ENCODE data around the gene IDH1. TPM values are rescaled to one million over a fixed set of nuclear protein-coding genes. Genes with fewer than 3 reads are reported as not detected.

The IDH1 gene
- total RNA-seq, result 68.9 and 83.4 TPM in 2 replicates

DNA sequence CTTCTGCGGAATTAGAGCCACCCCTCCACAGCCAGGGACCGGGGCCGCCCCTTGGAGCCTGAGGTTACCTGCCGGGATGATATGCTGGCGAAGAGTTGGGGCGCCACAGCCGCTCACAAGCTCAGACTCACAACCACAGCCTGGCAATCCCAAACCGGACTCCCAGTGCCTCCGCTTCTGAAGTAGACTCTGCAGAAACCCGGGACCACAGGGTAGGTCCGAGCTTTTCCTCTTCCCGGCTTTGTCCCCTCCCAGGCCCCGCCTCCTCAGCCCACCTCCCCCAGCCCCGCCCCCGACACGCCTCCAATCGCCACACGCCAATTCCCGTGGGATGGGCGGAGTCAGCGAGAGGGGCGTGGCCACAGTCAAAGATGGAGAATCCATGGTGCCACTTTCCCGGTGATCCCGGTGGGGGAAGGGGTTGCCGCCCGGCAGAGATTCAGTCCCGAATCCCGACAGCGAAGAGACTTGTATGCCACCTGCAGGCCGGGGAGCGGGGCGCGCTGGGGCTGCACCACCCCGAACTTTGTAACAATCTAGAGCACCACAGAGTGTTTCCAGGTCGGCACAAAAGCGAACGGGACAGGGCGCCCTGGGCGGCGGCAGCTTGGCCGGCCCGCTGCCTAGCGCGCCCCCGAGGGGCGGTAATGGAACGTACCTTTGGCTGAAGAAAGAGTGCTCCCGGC, at the start of gene IDH1:
Gene IDH1, minus strand, starts transcription at position 201 of the 686 bp plus-strand sequence. CDS start 3,520 bp downstream, outside the sequence.

DNA sequence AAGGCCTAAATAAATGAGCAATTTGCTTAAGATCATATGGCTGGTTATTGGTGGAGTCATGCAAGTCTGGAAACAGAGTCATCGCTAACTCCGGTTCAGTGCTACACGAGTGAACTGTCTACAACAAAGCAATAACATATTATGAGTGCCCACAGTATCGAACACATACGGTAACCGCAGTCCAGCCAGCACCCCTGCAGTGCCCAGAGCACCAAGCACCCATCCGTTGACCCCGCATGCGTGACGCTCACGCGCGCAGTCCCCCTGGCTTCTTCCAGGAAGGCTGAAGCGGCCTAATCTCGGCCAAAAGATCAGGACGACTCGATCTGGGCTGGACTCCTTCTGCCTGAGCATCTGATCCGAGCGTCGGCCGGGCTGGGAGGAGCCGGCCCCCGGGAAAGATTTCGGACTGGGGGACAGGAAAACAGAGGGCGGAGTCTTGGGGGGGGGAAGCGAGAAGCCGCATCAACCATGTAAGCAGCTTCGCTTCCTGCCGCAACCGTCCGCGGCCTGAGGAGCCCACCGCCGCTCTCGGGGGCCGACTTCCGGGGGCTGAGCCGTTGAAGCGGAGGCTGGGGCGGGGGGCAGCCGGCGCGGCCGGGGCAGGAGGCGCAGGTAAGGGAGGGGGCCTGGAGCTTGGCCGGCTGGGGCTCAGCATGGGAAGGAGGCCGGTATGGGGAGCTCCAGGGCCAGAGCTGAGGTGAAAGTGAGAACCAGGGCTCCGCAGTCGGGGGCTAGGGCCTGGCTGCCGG, 11.1 kb upstream of the IDH1 start, which contains the start of gene PIKFYVE:
Gene PIKFYVE, plus strand, starts transcription at position 455 of the 752 bp plus-strand sequence. CDS start 5,265 bp downstream, outside the sequence.

DNA sequence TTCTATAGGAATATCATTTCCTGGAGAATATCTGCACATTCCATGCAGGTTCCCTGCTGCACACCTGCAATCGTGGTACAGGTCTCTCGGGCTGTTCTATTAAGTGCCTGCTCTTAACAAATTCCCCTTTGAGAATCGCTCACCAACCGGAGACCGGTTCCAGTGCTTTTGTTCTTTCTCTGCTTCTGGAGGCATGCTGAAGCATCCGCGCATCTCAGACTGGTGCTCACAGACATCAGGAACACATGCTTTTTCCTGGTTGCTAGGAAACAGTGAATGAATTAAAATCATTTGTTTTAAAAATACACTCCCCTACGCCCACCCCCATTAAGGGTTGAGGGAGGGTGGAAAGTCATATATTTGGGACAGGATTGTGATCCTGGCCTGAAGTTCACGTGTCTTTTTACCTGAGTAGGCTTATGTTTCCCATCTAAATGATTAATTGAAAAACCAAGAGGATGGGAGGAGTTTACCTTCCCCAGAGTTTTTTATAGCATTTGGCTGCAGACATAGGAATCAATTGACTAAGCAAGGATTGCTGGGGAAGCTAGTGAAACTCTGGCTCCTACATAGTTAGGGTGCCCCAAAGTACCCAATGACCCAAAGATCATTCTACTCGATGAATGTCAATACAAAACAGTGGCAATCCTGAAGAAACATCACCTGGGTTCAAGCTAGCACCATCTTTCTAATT, 64.9 kb downstream of the IDH1 start, which contains the start of gene C2orf80:
Gene C2orf80, minus strand, starts transcription at position 221 of the 694 bp plus-strand sequence. CDS start 3,044 bp downstream, outside the sequence.

Other genes with a start within 250 kb of the IDH1 start
- gene PLEKHM3, start 229.5 kb downstream of the IDH1 start, total RNA-seq, result 7.2 and 12.0 TPM in 2 replicates
- not detected in 2 replicates for gene CRYGD, start 130.5 kb downstream of the IDH1 start, total RNA-seq
- not detected in 2 replicates for gene CRYGC, start 125.2 kb downstream of the IDH1 start, total RNA-seq
- gene CRYGB, start 108.9 kb downstream of the IDH1 start, total RNA-seq, result not detected in 2 replicates
- gene CRYGA, start 91.5 kb downstream of the IDH1 start, total RNA-seq, result not detected in 2 replicates
- not detected in 2 replicates for gene C2orf80, start 65.0 kb downstream of the IDH1 start, total RNA-seq
- 21.1 and 26.3 TPM in 2 replicates for gene PIKFYVE, start 11.2 kb upstream of the IDH1 start, total RNA-seq
- not detected in 2 replicates for gene PTH2R, start 151.7 kb upstream of the IDH1 start, total RNA-seq